HTR-8/SVneo (cell line): Measurements from ENCODE around the gene ADRA1B.
"Not testable (repeated sequence)": the region's sequence is repeated elsewhere in the genome, so short reads cannot be mapped to it uniquely, and the experiment has no call there.

Experiments
- DNase-seq: peaks from one replicate; pipeline ENCODE4 v3.0.0; 2011; ENCODE audit warnings: low spot score, mixed read lengths; ENCODE audit not compliant: insufficient read length
- FAIRE-seq: peaks from 2 replicates; lab custom pipeline; 2011; peaks lifted over from hg19 to GRCh38; lab: Jason Lieb, UNC

The ADRA1B gene

GRCh38 chr5:159961176-159962160 is 45.2 kb downstream of the ADRA1B start:
- no peak for FAIRE-seq
- DNase-seq = no peak

GRCh38 chr5:159962214-159962613 is 45.9 kb downstream of the ADRA1B start:
- FAIRE-seq = no peak
- DNase-seq = no peak

GRCh38 chr5:159963935-159964334 is 47.7 kb downstream of the ADRA1B start:
- DNase-seq (no peak), FAIRE-seq (no peak)

GRCh38 chr5:159965031-159965837 is 49.0 kb downstream of the ADRA1B start:
- DNase-seq (peak; percentile 68), FAIRE-seq (peak; percentile 44)

GRCh38 chr5:159965838-159966128 is 49.5 kb downstream of the ADRA1B start:
- FAIRE-seq, DNase-seq: not testable (repeated sequence)

GRCh38 chr5:159969966-159970365 is 53.7 kb downstream of the ADRA1B start:
- no peak for FAIRE-seq
- DNase-seq = no peak

GRCh38 chr5:159971038-159971437 is 54.8 kb downstream of the ADRA1B start:
- DNase-seq (no peak), FAIRE-seq (no peak)

GRCh38 chr5:159971514-159971913 is 55.2 kb downstream of the ADRA1B start:
- DNase-seq (no peak), FAIRE-seq (no peak)

- FAIRE-seq = no peak
- DNase-seq = no peak
Measured at GRCh38 chr5:159971931-159972461, 55.7 kb downstream of the ADRA1B start.

- DNase-seq (no peak), FAIRE-seq (no peak)
Measured at GRCh38 chr5:159972538-159973362, 56.5 kb downstream of the ADRA1B start.

GRCh38 chr5:159975462-159976019 is 59.3 kb downstream of the ADRA1B start:
- DNase-seq (peak; percentile 75), FAIRE-seq (peak; percentile 69)

GRCh38 chr5:159976921-159977320 is 60.6 kb downstream of the ADRA1B start:
- DNase-seq = no peak
- no peak for FAIRE-seq

- no peak for DNase-seq
- no peak for FAIRE-seq
Measured at GRCh38 chr5:159978358-159978757, 62.1 kb downstream of the ADRA1B start.

GRCh38 chr5:159982421-159983173 is 66.3 kb downstream of the ADRA1B start:
- no peak for DNase-seq
- peak; percentile 36 for FAIRE-seq

GRCh38 chr5:159987031-159987674 is 70.9 kb downstream of the ADRA1B start:
- peak; percentile 82 for FAIRE-seq
- DNase-seq = peak; percentile 83

GRCh38 chr5:159990506-159990905 is 74.2 kb downstream of the ADRA1B start:
- DNase-seq (no peak), FAIRE-seq (no peak)

- FAIRE-seq = no peak
Measured at GRCh38 chr5:159992566-159992965, 76.3 kb downstream of the ADRA1B start.

GRCh38 chr5:159993194-159993593 is 76.9 kb downstream of the ADRA1B start:
- DNase-seq = no peak
- no peak for FAIRE-seq

More at GRCh38 chr5:159992566-159992965, 76.3 kb downstream of the ADRA1B start:
- DNase-seq = no peak
